GM19328 (cell line): Measurements from ENCODE around the gene B3GALT6.

ENCODE experiments used
- ATAC-seq: cut with Tn5 transposase; IDR thresholded peaks from one replicate; pipeline ENCODE4 v1.9.1; 2021; ENCODE audit warnings: mild to moderate bottlenecking, moderate library complexity; ENCODE audit not compliant: unreplicated experiment

Gene B3GALT6

GRCh38 chr1:1259540-1259939 is 27.5 kb downstream of the B3GALT6 start:
- ATAC-seq, result no peak

DNA sequence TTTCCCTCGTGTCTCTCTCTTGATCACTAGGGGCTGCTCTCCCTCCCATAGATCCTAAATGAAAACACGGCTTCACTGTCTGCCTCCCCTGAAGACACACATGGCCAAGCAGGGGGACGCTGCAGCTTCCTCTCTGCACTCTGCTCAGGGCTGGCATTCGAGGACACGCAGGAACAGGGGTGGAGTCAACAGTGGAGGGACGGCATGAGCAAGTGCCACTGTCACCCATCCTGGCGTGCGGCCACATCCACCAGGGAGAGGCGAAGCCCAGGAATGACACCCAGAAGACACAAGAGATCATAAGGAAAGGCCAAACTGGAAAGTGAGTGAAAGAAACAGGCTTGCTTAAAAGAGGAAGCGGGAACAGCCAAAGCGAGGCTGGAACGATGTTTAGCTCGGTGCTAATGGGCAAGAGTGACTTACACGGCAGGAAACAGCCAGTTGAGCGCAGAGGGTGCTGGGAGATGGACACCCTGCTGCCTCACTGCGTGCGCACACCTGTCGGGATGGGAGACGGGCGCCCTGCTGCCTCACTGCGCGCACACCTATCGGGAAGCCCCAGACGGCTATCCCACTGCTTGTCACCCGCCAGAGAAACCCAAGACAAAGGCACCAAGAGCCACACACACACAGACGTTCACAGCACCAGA is 28.0 kb downstream of the B3GALT6 start:
- ATAC-seq, result no peak

GRCh38 chr1:1260843-1261560 is 29.0 kb downstream of the B3GALT6 start:
- ATAC-seq, result no peak

GRCh38 chr1:1262071-1262470 is 30.0 kb downstream of the B3GALT6 start:
- ATAC-seq, result no peak

- no peak for ATAC-seq
Measured at GRCh38 chr1:1262758-1263157, 30.7 kb downstream of the B3GALT6 start.

GRCh38 chr1:1264026-1264425 is 32.0 kb downstream of the B3GALT6 start:
- ATAC-seq, result no peak

DNA sequence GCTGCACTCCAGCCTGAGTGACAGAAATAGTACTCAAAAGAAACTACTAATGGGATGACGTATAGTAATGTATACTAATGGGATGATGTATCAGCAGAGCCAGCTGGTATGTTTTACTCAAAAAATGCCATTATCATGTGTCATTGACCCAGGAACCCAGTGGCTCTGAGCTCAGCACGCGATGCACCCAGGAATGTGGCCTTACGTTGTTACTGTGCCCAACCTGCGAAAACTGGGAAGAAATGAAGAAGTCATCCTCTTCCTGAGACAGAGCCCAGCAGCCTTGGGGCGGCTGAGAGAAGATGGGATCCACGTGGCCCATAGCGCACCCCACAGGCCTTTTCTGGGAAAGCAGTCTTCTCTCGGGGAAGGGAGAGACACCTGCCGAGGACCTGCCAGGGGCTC is 32.8 kb downstream of the B3GALT6 start:
- no peak for ATAC-seq

GRCh38 chr1:1267488-1268283 is 35.6 kb downstream of the B3GALT6 start:
- ATAC-seq, result no peak

- ATAC-seq, result no peak
Measured at GRCh38 chr1:1268284-1268682, 36.2 kb downstream of the B3GALT6 start.

- no peak for ATAC-seq
Measured at GRCh38 chr1:1270813-1271212, 38.8 kb downstream of the B3GALT6 start.

DNA sequence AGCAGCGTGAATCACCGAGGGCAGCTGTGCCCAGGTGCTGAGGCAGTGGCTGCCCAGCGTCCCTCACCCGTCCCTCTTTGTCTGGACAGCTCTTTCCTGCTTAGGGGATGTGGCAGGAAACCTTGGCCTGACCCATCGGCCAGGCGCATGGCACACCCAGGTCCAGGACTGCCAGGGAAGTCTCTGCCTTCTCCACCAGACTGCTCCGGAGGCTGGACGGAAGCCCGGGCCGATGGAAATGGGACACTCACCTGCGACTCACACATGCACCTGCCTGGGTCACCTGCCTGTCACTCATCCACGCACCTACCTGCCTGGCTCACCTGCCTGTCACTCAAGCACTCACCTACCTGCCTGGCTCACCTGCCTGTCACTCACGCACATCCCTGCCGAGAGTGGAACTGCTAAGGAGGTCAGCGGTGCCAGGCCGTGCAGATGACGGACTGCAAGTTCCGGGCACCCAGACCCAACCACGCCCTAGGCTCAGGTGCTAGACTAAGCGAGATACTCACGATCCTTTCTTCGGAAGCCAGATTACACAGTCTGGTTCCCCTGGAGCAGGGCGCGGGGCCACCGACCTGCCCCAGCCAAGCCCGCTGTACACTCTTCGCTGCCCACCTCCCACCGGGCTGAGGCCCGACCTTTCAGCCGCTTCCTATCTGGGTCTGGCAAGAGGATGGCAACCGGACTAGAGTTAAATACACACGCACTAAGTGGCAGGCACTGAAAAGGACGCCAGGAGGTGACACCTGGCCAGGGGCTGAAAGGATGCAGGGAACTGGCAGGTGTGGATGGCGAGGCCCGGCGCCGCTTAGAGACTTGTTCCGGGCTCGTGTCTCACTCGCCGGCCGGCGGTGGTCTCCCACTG is 40.5 kb downstream of the B3GALT6 start:
- ATAC-seq, result no peak

- ATAC-seq, result peak; percentile 7
Measured at GRCh38 chr1:1273209-1273511, 41.1 kb downstream of the B3GALT6 start.

DNA sequence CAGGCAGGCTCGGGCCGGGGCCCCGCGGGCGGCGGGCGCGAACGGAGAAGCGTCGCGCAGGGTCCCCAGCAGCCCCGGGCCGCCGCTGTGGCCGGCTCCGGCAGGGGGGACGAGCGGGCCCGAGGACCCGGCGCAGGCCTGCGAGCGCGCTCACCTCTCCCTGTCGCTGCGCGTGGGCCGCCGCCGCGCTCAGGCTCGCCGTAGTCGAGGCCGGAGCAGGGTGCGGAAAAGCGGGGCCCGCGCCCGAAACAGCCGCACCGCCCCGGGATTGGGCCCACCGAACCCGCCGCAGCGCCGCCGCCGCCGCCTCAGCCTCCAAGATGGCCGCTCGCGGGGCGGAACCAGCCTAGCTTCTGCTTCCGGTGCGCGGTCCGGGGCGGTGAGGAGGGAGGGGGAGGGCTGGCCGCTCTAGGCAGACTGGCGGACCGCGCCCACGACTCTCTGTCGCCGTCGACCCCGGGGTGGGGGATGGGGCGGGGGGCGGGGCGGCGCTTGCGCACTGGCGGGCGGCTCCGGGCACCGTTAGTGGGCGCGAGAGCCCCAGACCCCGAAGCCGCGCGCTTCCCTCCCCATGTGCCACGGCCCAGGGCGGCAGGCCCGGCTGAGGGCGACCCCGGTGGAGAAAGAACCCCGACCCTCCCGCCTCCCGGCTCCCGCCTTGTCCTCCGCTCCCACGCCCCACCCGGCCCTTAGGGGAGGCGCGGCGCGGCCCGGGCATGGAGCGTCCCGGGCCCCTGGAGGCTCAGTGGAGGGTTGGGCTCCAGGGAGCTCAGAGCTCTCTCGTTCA is 41.7 kb downstream of the B3GALT6 start, which contains the start of gene UBE2J2:
Gene UBE2J2 (minus strand): TSS at position 343 of the 787 bp plus-strand sequence. CDS start 5,862 bp downstream, outside the sequence.
- peak; percentile 72 for ATAC-seq

DNA sequence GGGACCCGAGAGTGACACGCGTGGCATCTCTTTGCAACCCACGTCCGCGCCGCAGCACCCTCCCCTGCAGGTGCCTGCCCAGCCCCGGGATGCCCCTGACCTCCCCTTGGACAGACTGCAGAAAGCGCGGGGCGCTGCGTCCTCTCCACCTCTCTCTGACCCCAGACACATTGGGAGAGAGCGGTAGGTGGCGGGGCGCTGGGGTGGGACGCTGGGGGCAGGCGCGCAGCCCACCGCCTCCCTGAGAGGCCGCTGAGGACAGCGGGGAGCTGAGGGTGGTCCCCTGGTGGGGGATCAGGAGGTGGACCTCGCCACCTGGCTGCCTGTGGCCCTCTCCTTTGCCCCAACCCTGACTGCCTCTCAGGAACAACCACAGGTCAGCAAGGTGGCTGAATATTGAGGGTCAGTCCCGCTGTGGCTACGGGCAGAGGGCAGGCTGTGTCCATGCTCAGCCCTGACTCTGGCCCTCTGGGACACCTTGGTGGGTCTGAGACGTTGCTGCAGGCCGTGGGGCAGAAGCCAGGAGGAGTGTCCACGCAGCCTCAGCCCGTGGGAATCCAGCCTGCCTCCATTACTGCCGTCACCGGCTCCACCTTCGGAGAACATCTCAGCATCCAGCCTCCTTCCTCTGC is 42.4 kb downstream of the B3GALT6 start:
- no peak for ATAC-seq

DNA sequence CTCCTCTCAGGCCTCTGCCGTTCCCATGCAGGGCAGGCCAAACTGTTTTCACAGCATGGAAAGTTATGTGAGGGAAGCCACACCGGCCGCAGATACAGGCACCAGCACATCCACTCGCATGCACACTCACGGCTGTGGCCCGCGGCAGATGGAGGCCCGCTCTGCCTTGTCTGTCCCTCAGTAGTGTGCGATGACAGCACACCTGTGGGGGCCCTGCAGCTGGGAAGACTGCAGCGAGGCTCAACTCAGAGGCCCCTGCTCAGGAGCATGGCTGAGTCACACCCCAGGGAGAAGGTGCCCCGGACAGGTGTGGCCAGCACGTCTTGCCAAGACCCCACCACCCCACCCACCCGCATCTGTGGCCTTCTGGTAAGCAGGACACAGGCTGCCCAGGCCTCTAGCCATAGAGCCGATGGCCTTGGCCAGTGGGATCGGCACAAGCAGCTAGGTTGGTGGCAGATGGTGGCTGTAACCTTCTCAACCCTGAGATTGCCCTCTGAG is 42.9 kb downstream of the B3GALT6 start:
- ATAC-seq, result no peak

GRCh38 chr1:1275836-1276235 is 43.8 kb downstream of the B3GALT6 start:
- ATAC-seq, result no peak

DNA sequence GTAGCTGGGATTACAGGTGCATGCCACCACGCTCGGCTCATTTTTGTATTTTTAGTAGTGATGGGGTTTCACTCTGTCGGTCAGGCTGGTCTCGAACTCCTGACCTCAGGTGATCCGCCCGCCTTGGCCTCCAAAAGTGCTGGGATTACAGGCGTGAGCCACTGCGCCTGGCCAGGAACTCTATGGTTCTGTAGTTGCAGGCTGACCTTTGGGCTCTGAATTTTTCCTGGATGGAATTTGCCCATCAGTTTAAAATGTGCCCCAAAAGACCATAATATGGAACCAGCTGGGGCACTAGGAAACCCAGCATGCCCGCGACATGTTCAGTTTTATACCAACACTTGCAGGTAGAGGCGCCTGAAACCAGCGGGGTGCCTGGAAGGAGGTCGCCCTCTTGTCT is 46.6 kb downstream of the B3GALT6 start:
- ATAC-seq, result no peak

DNA sequence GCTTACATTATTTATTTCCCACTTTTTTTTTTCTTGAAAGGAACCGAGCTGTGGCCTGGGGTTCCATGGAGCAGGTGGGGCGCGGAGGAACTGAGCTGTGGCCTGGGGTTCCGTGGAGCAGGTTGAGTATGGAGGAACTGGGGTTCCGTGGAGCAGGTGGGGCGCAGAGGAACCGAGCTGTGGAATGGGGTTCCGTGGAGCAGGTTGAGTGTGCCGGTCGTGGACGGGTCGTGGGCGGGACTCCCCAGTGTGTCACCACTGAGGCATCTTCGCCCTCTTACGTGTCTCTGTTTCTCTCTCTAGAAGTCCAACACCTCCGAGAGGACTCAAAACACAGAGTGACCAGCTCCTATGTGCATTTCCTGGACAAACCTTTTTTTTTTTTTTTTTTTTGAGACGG is 47.0 kb downstream of the B3GALT6 start:
- no peak for ATAC-seq

DNA sequence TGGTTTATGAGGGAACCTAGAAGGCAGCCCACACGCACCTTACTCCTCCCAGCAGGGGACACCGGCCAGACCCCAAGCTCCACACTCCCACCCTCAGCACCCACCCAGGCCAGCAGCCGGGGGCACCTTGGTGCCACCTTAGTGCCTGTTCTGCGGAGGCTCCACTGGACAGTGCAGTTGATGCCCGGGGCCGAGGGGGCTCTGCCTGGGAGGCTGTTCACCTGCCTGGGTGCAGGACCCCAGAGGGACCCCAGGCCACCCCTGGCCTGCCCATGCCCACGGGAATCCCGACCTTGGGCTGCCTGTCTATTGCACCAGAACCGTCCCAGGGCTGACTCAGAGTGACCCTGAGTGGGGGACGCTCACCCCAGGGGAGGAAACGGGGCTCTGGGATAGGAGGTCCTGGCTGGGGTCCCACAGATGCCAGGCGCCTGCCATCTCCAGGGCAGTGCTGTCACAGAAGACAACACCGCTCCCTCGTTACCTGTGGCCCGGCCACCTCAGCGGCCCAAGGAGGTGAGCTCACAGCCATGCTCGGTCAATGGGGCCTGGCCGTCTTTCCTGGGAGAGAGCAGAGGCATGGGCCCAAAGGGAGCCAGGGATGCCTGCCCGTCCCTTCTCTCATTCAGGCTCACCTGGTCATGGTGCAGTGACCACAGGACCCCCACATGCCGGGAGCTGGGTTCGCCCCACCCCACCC is 48.9 kb downstream of the B3GALT6 start:
- no peak for ATAC-seq
